Hepatocyte (in vitro differentiated cells): ENCODE data around the gene AKAP10.

Source experiments
- EZH2 ChIP-seq: fragments of 200-600 bp; sonication (generic); IDR thresholded peaks from 2 replicates; pipeline ENCODE4 v1.6.1; 2016; ENCODE audit warnings: antibody characterized with exemption, mild to moderate bottlenecking, borderline replicate concordance
- TF ChIP-seq, protein P1 (sequence below): fragments of 200-600 bp; sonication (generic); IDR thresholded peaks from 2 replicates; pipeline ENCODE4 v1.5.1; 2016; ENCODE audit warnings: antibody characterized with exemption, mild to moderate bottlenecking; ENCODE audit not compliant: poor library complexity

DNA sequence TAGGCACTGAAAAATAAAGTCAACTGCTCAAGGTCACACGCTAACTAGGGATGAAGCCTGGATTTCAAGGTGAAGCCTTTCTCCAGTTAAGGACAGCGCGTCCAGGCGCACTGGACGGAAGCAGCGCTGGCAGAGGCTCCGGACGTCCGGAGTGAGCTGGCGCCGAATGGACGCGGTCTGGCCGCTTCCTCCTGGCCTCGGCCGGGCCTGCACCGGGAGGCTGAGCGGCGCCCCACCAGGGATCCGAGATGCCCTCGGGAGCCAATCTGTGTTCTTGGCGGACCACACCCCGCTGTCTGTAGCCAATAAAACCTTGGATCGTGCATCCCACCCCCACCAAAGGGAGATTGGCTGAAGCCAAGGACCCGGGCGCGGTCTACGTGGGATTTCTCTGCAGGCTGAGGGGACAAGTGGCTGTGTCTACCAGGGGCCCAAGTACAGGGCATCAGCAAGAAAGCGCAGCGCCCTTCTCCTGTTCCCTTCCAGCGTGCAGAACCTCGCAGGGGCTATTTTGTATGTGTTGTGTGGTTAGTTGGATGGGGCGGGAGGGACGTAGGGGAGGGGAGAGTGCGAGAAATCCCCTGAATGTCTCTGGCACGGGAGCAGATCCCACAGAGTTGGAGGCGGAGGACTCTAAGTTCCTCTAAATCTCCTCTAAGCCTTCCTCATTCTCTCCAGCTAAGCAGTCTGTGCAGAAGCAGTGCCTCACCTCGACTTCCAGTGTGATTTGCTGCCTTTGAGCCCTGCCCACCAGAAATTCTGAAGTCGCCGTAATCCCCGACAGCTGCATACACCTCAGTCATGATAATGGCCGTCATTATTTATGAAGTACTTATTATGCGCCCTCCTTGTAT, 2.5 kb upstream of the AKAP10 start:
- TF ChIP-seq EZH2 = no peak
- TF ChIP-seq, protein P1, sequence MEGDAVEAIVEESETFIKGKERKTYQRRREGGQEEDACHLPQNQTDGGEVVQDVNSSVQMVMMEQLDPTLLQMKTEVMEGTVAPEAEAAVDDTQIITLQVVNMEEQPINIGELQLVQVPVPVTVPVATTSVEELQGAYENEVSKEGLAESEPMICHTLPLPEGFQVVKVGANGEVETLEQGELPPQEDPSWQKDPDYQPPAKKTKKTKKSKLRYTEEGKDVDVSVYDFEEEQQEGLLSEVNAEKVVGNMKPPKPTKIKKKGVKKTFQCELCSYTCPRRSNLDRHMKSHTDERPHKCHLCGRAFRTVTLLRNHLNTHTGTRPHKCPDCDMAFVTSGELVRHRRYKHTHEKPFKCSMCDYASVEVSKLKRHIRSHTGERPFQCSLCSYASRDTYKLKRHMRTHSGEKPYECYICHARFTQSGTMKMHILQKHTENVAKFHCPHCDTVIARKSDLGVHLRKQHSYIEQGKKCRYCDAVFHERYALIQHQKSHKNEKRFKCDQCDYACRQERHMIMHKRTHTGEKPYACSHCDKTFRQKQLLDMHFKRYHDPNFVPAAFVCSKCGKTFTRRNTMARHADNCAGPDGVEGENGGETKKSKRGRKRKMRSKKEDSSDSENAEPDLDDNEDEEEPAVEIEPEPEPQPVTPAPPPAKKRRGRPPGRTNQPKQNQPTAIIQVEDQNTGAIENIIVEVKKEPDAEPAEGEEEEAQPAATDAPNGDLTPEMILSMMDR = no peak
